Kidney glomerular epithelial cell (primary cell): Measurements from ENCODE around the gene GALK2.

Source experiments
- DNase-seq: peaks from one replicate; lab custom pipeline; 2025; lab: John Stamatoyannopoulos, UW

Gene GALK2

GRCh38 chr15:49282366-49282765 lies 112.3 kb downstream of the GALK2 start:
- DNase-seq = no peak

GRCh38 chr15:49286649-49287404 lies 116.8 kb downstream of the GALK2 start:
- DNase-seq = no peak

- no peak for DNase-seq
These were observed 117.4 kb downstream of the GALK2 start for GRCh38 chr15:49287481-49287880.

- no peak for DNase-seq
These were observed 118.3 kb downstream of the GALK2 start for GRCh38 chr15:49288391-49288790.

- DNase-seq = no peak
These were observed 120.1 kb downstream of the GALK2 start for GRCh38 chr15:49290191-49290590.

DNA sequence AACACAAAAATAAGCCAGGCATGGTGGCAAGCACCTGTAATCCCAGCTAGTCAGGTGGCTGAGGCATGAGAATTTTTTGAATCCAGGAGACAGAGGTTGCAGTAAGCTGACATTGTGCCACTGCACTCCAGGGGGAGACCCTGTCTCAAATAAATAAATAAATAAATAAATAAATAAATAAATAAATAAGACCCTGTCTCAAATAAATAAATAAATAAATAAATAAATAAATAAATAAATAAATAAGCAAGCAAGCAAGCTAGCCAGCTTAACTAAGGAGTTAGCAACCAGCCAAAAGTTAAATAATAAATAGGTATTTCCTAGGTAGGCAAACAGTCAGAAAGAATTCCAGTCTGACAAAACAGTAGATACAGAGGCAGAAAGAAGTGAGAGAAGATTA lies 123.9 kb downstream of the GALK2 start:
- no peak for DNase-seq

DNA sequence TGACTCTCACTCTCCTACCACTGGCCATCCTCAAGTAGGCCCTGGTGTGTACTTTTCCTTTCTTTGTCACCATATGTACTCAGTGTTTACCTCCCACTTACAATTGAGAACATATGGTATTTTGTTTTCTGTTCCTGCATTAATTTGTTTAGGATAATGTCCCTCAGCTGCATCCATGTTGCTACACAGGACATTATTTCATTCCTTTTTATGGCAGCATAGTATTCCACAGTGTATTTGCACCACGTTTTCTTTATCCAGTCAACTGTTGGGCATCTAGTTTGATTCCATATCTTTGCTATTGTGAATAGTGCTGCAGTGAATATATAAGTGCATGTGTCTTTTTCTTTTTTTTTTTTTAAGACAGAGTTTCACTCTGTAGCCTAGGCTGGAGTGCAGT lies 126.2 kb downstream of the GALK2 start:
- no peak for DNase-seq

DNA sequence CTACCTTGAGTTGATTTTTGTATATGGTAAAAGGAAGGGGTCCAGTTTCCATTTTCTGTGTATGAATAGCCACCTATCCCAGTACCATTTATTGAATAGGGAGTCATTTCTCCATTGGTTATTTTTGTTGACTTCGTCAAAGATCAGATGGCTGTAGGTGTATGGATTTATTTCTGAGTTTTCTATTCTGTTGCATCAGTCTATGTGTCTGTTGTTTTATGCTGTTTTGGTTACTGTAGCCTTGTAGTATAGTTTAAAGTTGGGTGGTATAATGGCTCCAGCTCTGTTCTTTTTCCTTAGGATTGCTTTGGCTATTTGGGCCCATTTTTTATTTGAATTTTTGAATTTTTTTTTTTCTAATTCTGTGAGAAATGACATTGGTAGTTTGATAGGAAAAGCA lies 127.5 kb downstream of the GALK2 start:
- no peak for DNase-seq

GRCh38 chr15:49300856-49301255 lies 130.8 kb downstream of the GALK2 start:
- no peak for DNase-seq

GRCh38 chr15:49301562-49301961 lies 131.5 kb downstream of the GALK2 start:
- no peak for DNase-seq

DNA sequence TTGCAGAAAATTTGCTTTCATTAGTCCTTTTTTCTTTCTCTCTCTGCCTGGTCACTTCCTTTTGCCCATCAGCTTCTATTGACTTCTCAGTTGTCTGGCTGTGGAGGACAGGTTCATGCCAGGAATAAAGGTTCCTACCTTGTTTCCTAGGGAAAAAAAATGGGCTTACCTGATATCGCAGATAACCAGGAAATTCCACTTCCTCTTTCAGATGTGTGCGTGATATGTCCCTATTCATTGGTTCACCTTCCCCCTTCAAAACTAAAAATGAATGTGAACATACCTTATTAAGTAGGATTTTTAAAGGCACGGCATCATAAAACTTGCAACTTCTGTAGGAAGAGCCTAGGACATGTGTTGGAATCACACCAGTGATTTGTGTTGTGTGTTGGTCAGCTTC lies 133.0 kb downstream of the GALK2 start:
- DNase-seq = no peak

DNA sequence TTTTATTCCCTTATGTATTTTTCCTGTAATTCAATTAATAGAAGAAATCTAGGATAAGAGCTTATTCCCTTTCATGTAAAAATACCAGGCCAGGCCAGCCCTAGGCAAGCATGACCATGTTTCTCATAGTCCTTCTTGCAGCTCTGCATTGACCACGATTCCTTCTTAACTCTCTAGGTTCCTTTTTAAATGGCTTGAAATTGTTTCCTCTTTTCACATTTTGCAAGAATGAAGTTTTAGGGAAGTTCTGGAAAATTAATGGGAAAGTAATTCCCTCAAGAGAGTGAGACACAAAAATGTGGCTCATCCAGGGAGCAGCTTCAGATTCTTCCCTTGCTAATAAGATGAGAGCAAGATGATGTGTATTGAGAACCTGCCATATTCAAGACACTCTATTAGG lies 136.5 kb downstream of the GALK2 start:
- no peak for DNase-seq

GRCh38 chr15:49308686-49309085 lies 138.6 kb downstream of the GALK2 start:
- DNase-seq = no peak

- no peak for DNase-seq
These were observed 139.8 kb downstream of the GALK2 start for GRCh38 chr15:49309889-49310288.

DNA sequence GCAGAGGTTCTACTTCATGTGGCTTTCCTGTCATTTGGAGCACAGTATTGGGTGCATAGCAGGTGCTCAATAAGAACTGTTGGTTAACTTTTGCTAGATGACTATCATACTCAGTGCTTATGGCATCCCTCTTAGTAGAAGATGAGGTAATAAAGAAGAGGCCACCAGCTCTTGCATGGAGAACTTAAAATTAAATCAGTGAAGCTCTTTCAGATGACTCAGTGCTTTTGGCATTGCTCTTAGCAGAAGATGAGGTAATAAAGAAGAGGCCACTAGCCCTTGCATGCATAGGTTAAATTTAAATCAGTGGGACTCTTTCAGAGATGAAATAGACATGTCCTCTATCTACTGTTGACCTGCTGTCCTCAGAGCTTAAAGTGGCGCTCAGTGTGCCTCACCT lies 143.6 kb downstream of the GALK2 start:
- DNase-seq = no peak

GRCh38 chr15:49314716-49315115 lies 144.7 kb downstream of the GALK2 start:
- no peak for DNase-seq

- no peak for DNase-seq
These were observed 145.4 kb downstream of the GALK2 start for GRCh38 chr15:49315391-49315823.

DNA sequence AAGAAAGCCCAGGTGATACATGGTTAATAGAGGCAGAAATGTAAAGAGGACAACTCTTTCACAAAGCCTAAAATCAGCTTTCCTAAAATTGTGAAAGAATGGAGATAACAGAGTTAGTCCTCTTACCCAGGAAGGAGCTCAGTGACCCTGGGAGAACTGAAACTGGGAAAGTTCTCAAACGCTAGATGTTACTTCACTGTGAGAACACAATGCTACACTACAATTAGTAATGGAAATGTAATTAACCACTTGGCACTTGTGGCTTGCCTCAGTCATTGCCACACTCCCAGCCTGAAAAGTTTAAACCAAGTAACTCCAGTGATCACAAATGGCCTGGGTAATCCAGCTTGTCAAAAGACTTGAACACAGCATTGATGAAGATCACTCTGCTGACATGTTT lies 150.3 kb downstream of the GALK2 start:
- no peak for DNase-seq

DNA sequence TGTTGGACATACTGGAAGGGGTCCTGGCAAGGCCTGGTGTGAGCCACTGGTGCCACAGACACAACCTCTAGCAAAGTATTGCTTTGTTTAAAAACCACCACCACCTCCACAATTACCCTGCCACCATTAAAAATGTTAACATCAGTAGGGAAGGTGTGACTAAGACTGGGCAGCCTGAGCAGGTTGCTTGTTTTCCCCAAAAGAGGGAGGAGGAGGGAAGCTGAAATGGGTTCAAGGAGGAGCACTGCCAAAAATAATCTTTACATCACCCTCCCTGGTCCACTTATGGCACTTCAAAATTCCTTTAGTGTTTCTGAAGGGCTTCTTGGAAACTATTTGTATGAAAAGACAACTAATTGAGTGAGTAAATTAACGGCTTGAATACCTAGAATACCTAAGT lies 153.2 kb downstream of the GALK2 start:
- DNase-seq = no peak

DNA sequence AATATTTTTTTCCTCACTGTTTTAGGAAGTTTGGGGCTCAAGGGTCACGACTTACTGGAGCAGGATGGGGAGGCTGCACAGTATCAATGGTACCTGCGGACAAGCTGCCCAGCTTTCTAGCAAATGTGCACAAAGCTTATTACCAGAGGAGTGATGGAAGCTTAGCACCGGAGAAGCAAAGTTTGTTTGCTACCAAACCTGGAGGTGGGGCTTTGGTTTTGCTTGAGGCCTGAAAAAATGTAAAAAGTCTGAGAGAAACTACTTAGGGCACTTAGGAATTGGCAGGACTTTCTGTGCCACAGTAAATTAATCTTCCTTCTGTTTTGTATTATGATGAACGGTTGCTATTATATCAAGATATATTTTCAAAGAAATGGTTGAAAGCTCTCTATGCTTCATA lies 157.9 kb downstream of the GALK2 start:
- no peak for DNase-seq

GRCh38 chr15:49328941-49329340 lies 158.9 kb downstream of the GALK2 start:
- DNase-seq = no peak

- no peak for DNase-seq
These were observed 160.1 kb downstream of the GALK2 start for GRCh38 chr15:49330166-49330565.

DNA sequence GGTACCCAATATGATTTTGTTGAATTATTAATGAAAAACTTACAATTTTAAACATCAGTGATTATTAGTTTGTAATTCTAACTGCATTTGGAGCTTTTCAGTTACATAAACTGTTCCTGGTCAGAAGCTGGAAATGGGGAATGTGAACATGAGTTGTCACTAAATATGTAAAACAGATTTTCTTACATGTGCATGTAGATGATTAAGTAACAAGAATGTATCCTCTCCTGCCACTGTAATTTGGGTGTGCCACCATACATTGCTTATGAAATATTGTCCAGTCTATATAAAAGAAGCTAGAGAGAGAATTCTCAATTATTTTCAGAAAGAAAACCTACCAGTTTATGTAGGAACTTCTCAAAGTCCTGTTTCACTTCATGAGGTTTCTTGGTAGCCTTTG lies 161.4 kb downstream of the GALK2 start:
- DNase-seq = no peak

- DNase-seq = no peak
These were observed 161.9 kb downstream of the GALK2 start for GRCh38 chr15:49331951-49332350.
